ENCODE data around the gene DNAJC19.
A peak's percentile ranks its signal among the peaks of the same experiment; 100 is the strongest.

The DNAJC19 gene

DNA sequence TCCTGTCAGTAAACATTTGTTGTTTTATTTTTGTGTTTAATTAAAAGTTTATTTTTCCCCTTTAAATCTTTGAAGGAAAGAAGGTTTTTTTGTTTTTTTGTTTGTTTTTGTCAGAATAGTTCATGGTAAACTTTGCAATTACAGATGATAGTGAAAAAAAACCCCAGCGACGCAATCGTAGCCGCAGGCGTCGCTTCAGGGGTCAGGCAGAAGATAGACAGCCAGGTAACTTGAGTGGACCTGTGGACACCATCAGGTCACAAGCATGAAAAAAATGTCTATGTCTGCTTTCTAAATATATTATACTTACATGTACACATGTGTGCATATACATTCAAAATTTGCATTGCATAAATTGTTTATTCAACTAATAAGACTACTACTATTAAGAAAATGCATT is 18.6 kb downstream of the DNAJC19 start:
- DNase-seq (ENCODE audit: extremely low spot score), result no peak
- TF ChIP-seq CTCF (IDR thresholded peaks at IDR 0.05; ENCODE audit: control extremely low read depth, extremely low read depth, low read depth, missing control alignments), result no peak
- ChIA-PET CTCF (interaction anchor here (0.8 to 1.6 kb wide), 2 partner anchors 9 to 13 kb away, joined by 4 read pairs; no protein-coding TSS in a partner anchor), POLR2A (no interaction called here)

DNA sequence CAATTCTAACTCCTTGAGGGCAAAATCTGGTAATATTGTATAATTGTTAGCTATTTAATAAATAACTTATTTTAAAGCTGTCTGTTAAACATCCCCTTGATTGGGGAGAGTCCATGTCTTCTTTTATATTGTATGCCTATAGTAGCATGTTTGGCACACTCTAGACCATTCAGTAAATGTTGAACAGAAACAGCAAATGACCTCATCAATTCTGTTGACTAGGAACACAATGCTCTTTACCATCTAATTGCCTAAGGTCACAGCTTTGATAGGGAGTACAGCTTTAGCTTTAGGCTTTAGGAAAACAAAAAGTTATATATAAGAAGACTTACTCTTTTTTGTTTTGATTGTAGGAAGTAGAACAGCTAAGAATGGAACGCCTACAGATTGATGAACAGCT is 27.0 kb downstream of the DNAJC19 start:
- no peak for DNase-seq (ENCODE audit: extremely low spot score)
- ChIA-PET POLR2A (no interaction called here), CTCF (interaction anchor here (0.7 to 4.3 kb wide), 4 partner anchors 8 to 16 kb away, joined by 3 to 13 read pairs (median 4); no protein-coding TSS in a partner anchor)
- TF ChIP-seq CTCF (IDR thresholded peaks at IDR 0.05; ENCODE audit: control extremely low read depth, extremely low read depth, low read depth, missing control alignments), result no peak

DNA sequence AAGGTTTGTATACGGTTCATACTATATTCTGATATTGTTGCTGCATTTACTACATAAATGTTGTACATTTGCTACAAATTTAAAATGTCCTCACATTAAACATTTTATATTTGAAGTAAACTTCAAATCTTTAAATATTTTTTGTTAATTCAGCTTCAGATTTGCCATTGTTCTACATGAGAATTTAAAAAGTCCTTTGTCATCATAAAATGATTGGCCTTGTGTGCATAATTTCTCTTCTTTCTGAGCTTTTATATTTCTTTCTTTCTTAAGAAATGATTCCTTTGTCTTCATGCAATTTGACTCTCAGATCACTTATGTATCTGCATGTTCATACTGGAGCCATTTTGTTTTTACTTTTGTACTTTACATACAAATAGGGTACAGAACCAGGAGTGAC is 28.0 kb downstream of the DNAJC19 start:
- TF ChIP-seq CTCF (IDR thresholded peaks at IDR 0.05; ENCODE audit: control extremely low read depth, extremely low read depth, low read depth, missing control alignments), result no peak
- ChIA-PET CTCF (interaction anchor here (0.9 to 4.3 kb wide), 2 partner anchors 9 to 14 kb away, joined by 4 to 13 read pairs; no protein-coding TSS in a partner anchor), POLR2A (no interaction called here)
- DNase-seq (ENCODE audit: extremely low spot score), result no peak

DNA sequence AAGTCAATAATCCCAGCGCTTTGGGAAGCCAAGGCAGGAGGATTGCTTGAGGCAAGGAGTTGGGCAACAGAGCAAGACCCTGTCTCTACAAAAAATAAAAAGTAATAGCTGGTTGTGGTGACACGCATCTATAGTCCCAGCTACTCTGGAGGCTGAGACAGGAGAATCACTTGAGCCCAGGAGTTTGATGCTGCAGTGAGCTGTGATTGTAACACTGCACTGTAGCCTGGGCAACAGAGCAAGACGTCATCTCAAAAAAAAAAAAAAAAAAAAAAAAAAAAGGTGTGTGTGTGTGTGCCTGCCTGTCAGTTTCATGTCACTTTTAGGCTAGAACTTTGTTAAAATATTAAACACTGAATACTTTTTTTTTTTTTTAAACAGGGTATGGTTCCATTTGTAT is 28.4 kb downstream of the DNAJC19 start:
- no peak for DNase-seq (ENCODE audit: extremely low spot score)
- CTCF ChIA-PET, result interaction anchor here (1.6 to 4.3 kb wide), 2 partner anchors 14 to 15 kb away, joined by 5 to 13 read pairs; no protein-coding TSS in a partner anchor
- POLR2A ChIA-PET, result no interaction called here
- no peak for TF ChIP-seq CTCF (IDR thresholded peaks at IDR 0.05; ENCODE audit: control extremely low read depth, extremely low read depth, low read depth, missing control alignments)

GRCh38 chr3:180959691-180960090 is 29.8 kb downstream of the DNAJC19 start:
- no peak for TF ChIP-seq CTCF (IDR thresholded peaks at IDR 0.05; ENCODE audit: control extremely low read depth, extremely low read depth, low read depth, missing control alignments)
- ChIA-PET POLR2A (no interaction called here), CTCF (interaction anchor here (1.6 kb wide), 2 partner anchors 11 to 16 kb away, joined by 4 to 5 read pairs; no protein-coding TSS in a partner anchor)
- no peak for DNase-seq (ENCODE audit: extremely low spot score)

DNA sequence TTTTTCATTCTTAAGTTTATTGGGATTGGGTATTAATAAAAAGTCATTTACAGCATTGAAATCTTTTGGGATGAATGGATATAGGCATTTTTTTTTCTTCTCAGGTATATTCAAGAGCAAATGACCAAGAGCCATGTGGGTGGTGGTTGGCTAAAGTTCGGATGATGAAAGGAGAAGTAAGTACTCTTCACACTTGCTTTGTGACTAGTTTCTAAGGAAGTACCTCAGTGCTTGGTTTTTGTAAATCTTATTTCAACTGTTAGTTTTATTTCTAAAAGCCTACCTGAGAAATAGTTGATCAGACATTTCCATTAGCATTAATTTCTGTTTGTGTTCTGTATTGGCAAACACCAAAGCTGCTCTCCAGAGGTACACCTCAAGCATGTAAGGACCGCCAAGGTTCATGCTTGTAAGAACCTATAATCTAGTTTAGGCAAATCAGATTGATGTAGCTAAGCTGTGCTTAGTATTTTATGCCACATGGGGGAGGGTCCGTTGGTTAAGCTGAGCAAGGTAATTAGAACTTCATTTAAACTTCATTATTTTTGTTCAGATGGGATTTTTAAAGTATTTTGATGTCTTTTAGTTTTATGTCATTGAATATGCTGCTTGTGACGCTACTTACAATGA is 41.7 kb downstream of the DNAJC19 start:
- CTCF ChIA-PET, result interaction anchor here (1.4 kb wide), 2 partner anchors 11 to 36 kb away, joined by 3 to 4 read pairs; no protein-coding TSS in a partner anchor
- POLR2A ChIA-PET, result no interaction called here
- peak; percentile 35 for DNase-seq (ENCODE audit: extremely low spot score)
- no peak for TF ChIP-seq CTCF (IDR thresholded peaks at IDR 0.05; ENCODE audit: control extremely low read depth, extremely low read depth, low read depth, missing control alignments)
